Caco-2 (cell line): ENCODE data around the gene CAMK1D. TPM values are rescaled to one million over a fixed set of nuclear protein-coding genes. Genes with fewer than 3 reads are reported as not detected.
"Not testable (repeated sequence)": the region's sequence is repeated elsewhere in the genome, so short reads cannot be mapped to it uniquely, and the experiment has no call there.

Source experiments
- BruUV-seq: library from RNA; stranded (reverse); fragments of 400-500 nt; replicated peaks from 2 replicates; lab custom pipeline; 2021; lab: Mats Ljungman, UMichigan
- CTCF ChIA-PET: fragments of 300-600 bp; sonication (Branson Sonifier 250); formaldehyde crosslinking; loops from one replicate; lab custom pipeline; 2022; ENCODE audit warnings: antibody characterized with exemption; lab: Charles Lee
- POLR2A ChIA-PET: fragments of 300-600 bp; sonication (Branson Sonifier 250); formaldehyde crosslinking; loops from one replicate; lab custom pipeline; 2022; ENCODE audit warnings: antibody characterized with exemption; lab: Charles Lee
- DNase-seq, 2 experiments: peaks; one replicate each; pipeline versions ENCODE4 v3.0.0 to v3.0.0-alpha.2; 2020 to 2022
- H3K27me3 ChIP-seq: replicated peaks from 2 replicates; pipeline ENCODE4 v1.6.0; 2011; ENCODE audit warnings: low read length; ENCODE audit not compliant: control insufficient read depth, insufficient read depth
- H3K36me3 ChIP-seq: 2 replicates; pipeline ENCODE4 v1.5.1; 2011; ENCODE audit warnings: low read length; ENCODE audit not compliant: control insufficient read depth, insufficient read depth
- H3K4me1 ChIP-seq: fragments of 250-450 bp; sonication (Bioruptor Pico); 2 replicates; pipeline ENCODE4 v1.5.1; 2020; ENCODE audit warnings: mild to moderate bottlenecking
- H3K4me3 ChIP-seq: 2 replicates; pipeline ENCODE4 v1.5.1; 2011; ENCODE audit warnings: low read depth, mild to moderate bottlenecking, control low read depth, low read length
- H3K9me3 ChIP-seq: fragments of 250-450 bp; sonication (Bioruptor Pico); 2 replicates; pipeline ENCODE4 v1.5.1; 2020; ENCODE audit warnings: mild to moderate bottlenecking, moderate library complexity
- H3K27ac Mint-ChIP-seq: one replicate; pipeline ENCODE4 v1.8.0; 2022; ENCODE audit warnings: mixed read lengths; ENCODE audit not compliant: unreplicated experiment
- H3K27me3 Mint-ChIP-seq: one replicate; pipeline ENCODE4 v1.8.0; 2022; ENCODE audit warnings: mixed read lengths; ENCODE audit not compliant: insufficient read depth, unreplicated experiment
- H3K36me3 Mint-ChIP-seq: one replicate; pipeline ENCODE4 v1.8.0; 2022; ENCODE audit warnings: mild to moderate bottlenecking, mixed read lengths; ENCODE audit not compliant: insufficient read depth, unreplicated experiment
- H3K4me1 Mint-ChIP-seq: one replicate; pipeline ENCODE4 v1.8.0; 2022; ENCODE audit warnings: low read depth, mixed read lengths; ENCODE audit not compliant: unreplicated experiment
- H3K4me3 Mint-ChIP-seq: one replicate; pipeline ENCODE4 v1.8.0; 2022; ENCODE audit warnings: mild to moderate bottlenecking, moderate library complexity, mixed read lengths; ENCODE audit not compliant: unreplicated experiment
- H3K9me3 Mint-ChIP-seq: one replicate; pipeline ENCODE4 v1.8.0; 2022; ENCODE audit warnings: mixed read lengths; ENCODE audit not compliant: unreplicated experiment
- intact Hi-C: fragments of 100-400 bp; cut with micrococcal nuclease; formaldehyde crosslinking; loops from one replicate; pipeline ENCODE4 v1.10.0; 2022; ENCODE audit not compliant: unreplicated experiment
- total RNA-seq: library from RNA; stranded (reverse); gene quantifications from 2 replicates; pipeline ENCODE4 v1.2.3, GENCODE V29; 2022
- TF ChIP-seq, protein P1 (sequence below), 2 experiments: fragments of 200-600 bp in 1 of 2; IDR thresholded peaks; 1 replicate in 1 of 2; 2 replicates in 1 of 2; pipeline versions ENCODE4 v1.5.1 to v1.8.0; 2011 to 2022; ENCODE audit warnings: antibody characterized with exemption in 1 of 2, control low read depth in 1 of 2, inconsistent platforms in 1 of 2, low read depth in 1 of 2, low read length in 1 of 2, mild to moderate bottlenecking in 1 of 2, moderate library complexity in 1 of 2; ENCODE audit not compliant: insufficient read depth in 1 of 2, severe bottlenecking in 1 of 2, unreplicated experiment in 1 of 2

Gene CAMK1D
- total RNA-seq, 1 experiment from 2014 or later = 10.9 TPM

- BruUV-seq = no TSS peak
- Mint-ChIP-seq H3K4me3 (no peak overlapping the region), H3K27me3 (peaks cover 26% of the 10 kb centered on the region), H3K4me1 (peaks cover 10% of the 10 kb centered on the region), H3K9me3 (no peaks in the 10 kb centered on the region), H3K36me3 (no peaks in the 10 kb centered on the region), H3K27ac (no peak overlapping the region)
- no peak for DNase-seq
- TF ChIP-seq, protein P1, sequence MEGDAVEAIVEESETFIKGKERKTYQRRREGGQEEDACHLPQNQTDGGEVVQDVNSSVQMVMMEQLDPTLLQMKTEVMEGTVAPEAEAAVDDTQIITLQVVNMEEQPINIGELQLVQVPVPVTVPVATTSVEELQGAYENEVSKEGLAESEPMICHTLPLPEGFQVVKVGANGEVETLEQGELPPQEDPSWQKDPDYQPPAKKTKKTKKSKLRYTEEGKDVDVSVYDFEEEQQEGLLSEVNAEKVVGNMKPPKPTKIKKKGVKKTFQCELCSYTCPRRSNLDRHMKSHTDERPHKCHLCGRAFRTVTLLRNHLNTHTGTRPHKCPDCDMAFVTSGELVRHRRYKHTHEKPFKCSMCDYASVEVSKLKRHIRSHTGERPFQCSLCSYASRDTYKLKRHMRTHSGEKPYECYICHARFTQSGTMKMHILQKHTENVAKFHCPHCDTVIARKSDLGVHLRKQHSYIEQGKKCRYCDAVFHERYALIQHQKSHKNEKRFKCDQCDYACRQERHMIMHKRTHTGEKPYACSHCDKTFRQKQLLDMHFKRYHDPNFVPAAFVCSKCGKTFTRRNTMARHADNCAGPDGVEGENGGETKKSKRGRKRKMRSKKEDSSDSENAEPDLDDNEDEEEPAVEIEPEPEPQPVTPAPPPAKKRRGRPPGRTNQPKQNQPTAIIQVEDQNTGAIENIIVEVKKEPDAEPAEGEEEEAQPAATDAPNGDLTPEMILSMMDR (IDR thresholded peaks at IDR 0.05; ENCODE audit: insufficient read depth in 1 of 2, low read depth in 1 of 2, low read length in 1 of 2, severe bottlenecking in 1 of 2, unreplicated experiment in 1 of 2) = no peak
- 0 out of 2 replicates have a peak, but pooled peaks cover 2% of the 10 kb centered on the region for H3K27me3 ChIP-seq
- no peaks in the 10 kb centered on the region for H3K9me3 ChIP-seq
- intact Hi-C loops = loop anchor here (2.0 to 5.0 kb wide), 2 partner anchors 87 to 136 kb away; no protein-coding TSS in a partner anchor
- H3K4me3 ChIP-seq = no peak overlapping the region
- H3K4me1 ChIP-seq = peaks cover 18% of the 10 kb centered on the region
- ChIA-PET CTCF (interaction anchor here (0.9 kb wide), 1 partner anchor 87 kb away, joined by 3 read pairs; no protein-coding TSS in a partner anchor), POLR2A (no interaction called here)
- H3K36me3 ChIP-seq = no peaks in the 10 kb centered on the region
Measured at GRCh38 chr10:12351447-12351846, 2.1 kb downstream of the CAMK1D start.

DNA sequence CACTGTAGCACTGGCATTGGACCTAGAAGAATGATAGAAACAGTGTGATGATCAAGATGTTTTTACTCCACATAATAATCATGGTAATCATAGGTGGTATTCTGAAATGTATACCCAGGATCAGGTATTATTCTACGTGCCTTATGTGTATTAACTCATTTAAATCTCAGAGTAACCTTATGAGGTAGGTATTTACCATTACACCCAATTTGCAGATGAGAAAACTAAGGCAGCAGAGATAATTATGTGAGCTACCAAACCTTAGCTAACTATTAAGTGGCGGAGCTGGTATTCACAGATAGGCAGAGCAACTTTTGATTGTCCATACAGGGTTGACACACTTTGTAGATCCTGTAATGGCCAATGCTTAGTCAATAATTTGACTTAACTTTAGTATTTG is 2.5 kb downstream of the CAMK1D start:
- Histone ChIP-seq H3K4me3 (no peak overlapping the region), H3K9me3 (no peaks in the 10 kb centered on the region), H3K27me3 (0 out of 2 replicates have a peak, but pooled peaks cover 2% of the 10 kb centered on the region), H3K36me3 (no peaks in the 10 kb centered on the region), H3K4me1 (peaks cover 18% of the 10 kb centered on the region)
- intact Hi-C loops = loop anchor here (2.0 to 5.0 kb wide), 2 partner anchors 87 to 135 kb away; no protein-coding TSS in a partner anchor
- H3K9me3 Mint-ChIP-seq = no peaks in the 10 kb centered on the region
- no peak for DNase-seq
- CTCF ChIA-PET = no interaction called here
- BruUV-seq = no TSS peak
- H3K27ac Mint-ChIP-seq = no peak overlapping the region
- POLR2A ChIA-PET = no interaction called here
- TF ChIP-seq, protein P1 (IDR thresholded peaks at IDR 0.05; ENCODE audit: insufficient read depth in 1 of 2, low read depth in 1 of 2, low read length in 1 of 2, severe bottlenecking in 1 of 2, unreplicated experiment in 1 of 2) = no peak
- H3K36me3 Mint-ChIP-seq = no peaks in the 10 kb centered on the region
- H3K4me1 Mint-ChIP-seq = peaks cover 10% of the 10 kb centered on the region
- peaks cover 26% of the 10 kb centered on the region for H3K27me3 Mint-ChIP-seq
- H3K4me3 Mint-ChIP-seq = no peak overlapping the region

DNA sequence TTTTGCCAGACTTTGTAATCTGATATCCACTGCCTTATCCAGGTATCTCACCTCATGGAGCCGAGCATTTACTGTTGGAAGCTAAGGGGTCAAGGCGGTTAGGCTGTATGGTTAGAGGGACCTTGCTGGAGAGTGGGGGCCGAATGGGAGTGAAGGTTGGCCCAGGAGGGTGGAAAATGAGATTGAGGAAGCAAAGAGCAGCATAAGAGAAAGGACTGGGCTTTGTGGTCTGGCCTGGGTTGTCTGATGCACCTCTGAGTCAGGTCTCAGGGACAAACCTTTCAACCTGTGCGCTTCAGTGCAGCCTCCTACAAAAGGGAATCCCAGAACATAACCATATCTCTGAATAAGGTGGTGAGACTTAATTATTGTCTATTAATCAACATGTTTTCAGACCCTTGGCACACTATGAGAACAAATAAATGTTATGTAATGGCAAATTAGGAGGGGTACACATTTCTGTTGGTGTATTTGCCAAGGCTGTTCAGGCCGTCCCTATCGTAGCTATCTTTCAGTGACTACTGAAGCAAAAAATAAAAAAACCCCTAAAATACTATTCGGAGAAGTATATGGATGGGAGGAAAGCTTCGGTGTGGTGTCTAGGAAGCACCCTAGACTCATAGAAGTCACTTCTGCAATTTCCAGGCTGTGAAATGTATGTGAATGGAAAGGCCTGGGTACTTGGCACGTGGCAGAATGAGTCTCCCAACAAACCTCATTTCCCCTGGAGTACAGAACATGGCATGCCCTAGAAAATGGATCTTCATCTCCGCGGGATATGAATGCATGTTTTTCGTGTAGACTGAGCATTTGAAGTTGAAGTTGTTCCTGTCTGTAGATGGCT is 4.3 kb downstream of the CAMK1D start:
- Mint-ChIP-seq H3K27me3 (peaks cover 29% of the 10 kb centered on the region), H3K36me3 (no peaks in the 10 kb centered on the region), H3K9me3 (no peaks in the 10 kb centered on the region), H3K4me3 (no peak overlapping the region), H3K4me1 (peaks cover 16% of the 10 kb centered on the region), H3K27ac (no peak overlapping the region)
- ChIA-PET CTCF (no interaction called here), POLR2A (no interaction called here)
- DNase-seq = no peak
- H3K4me1 ChIP-seq = peaks cover 6% of the 10 kb centered on the region
- 0 out of 2 replicates have a peak, but pooled peaks cover 2% of the 10 kb centered on the region for H3K27me3 ChIP-seq
- no peak overlapping the region for H3K4me3 ChIP-seq
- intact Hi-C loops = loop anchor here (5.0 kb wide), 1 partner anchor 134 kb away; no protein-coding TSS in a partner anchor
- H3K36me3 ChIP-seq = no peaks in the 10 kb centered on the region
- BruUV-seq = no TSS peak
- no peaks in the 10 kb centered on the region for H3K9me3 ChIP-seq
- TF ChIP-seq, protein P1 (IDR thresholded peaks at IDR 0.05; ENCODE audit: insufficient read depth in 1 of 2, low read depth in 1 of 2, low read length in 1 of 2, severe bottlenecking in 1 of 2, unreplicated experiment in 1 of 2) = no peak

GRCh38 chr10:12354696-12355095 is 5.3 kb downstream of the CAMK1D start:
- CTCF ChIA-PET = interaction anchor here (0.7 kb wide), 1 partner anchor 18 kb away, joined by 4 read pairs; no protein-coding TSS in a partner anchor
- H3K4me1 ChIP-seq, H3K4me3 Mint-ChIP-seq, H3K36me3 ChIP-seq, BruUV-seq, POLR2A ChIA-PET, DNase-seq, H3K27me3 ChIP-seq, H3K36me3 Mint-ChIP-seq, H3K9me3 Mint-ChIP-seq, H3K4me3 ChIP-seq, H3K27ac Mint-ChIP-seq, H3K9me3 ChIP-seq: not testable (repeated sequence)
- Mint-ChIP-seq H3K27me3 (peaks cover 31% of the 10 kb centered on the region), H3K4me1 (peaks cover 16% of the 10 kb centered on the region)
- intact Hi-C loops = loop anchor here (5.0 kb wide), 2 partner anchors 133 to 148 kb away; no protein-coding TSS in a partner anchor
